Activated CD4-positive, alpha-beta T cell treated with anti-CD3 and anti-CD28 coated beads, Interleukin-2, Interleukin-4, amounts not matched to agents 100 ng/mL and 50 ng/mL, durations not matched to agents 16 hours and 8 hours (primary cell): ENCODE measurements around the gene SMAGP.

ENCODE experiments used
- DNase-seq: peaks from one replicate; pipeline ENCODE4 v3.0.0-alpha.2; 2020; ENCODE audit warnings: low spot score

SMAGP gene

GRCh38 chr12:51195841-51196240, 74.4 kb downstream of the SMAGP start:
- DNase-seq = no peak
